ENCODE data around the gene CDC14B.

CDC14B gene

GRCh38 chr9:96574931-96575351 lies 44.7 kb downstream of the CDC14B start:
- H3K79me2 ChIP-seq (ENCODE audit: low read length), result no peaks in the 10 kb centered on the region
- H3K4me1 ChIP-seq (ENCODE audit: low read length), result no peaks in the 10 kb centered on the region
- no peaks in the 10 kb centered on the region for H4K20me1 ChIP-seq (ENCODE audit: insufficient read depth, low read length)
- H3K4me2 ChIP-seq (ENCODE audit: low read depth, low read length), result no peak overlapping the region
- no peak overlapping the region for H3K4me3 ChIP-seq (ENCODE audit: low read length)
- no peaks in the 10 kb centered on the region for H3K9me2 ChIP-seq (replicated peaks; ENCODE audit: insufficient read depth, low read length)
- no peak overlapping the region for H2AFZ ChIP-seq (ENCODE audit: low read length)
- H3K27me3 ChIP-seq (replicated peaks; ENCODE audit: insufficient read depth, low read length), result no peaks in the 10 kb centered on the region
- H3F3A ChIP-seq (ENCODE audit: insufficient read depth, low read length), result no peaks in the 10 kb centered on the region
- no peaks in the 10 kb centered on the region for H3K9me3 ChIP-seq (replicated peaks; ENCODE audit: insufficient read depth, low read length)
- TF ChIP-seq EZH2phosphoT487 (IDR thresholded peaks at IDR 0.05; ENCODE audit: low read length), result no peak
- TF ChIP-seq CTCF (IDR thresholded peaks at IDR 0.05; ENCODE audit: low read length), result no peak
- no peak for TF ChIP-seq EZH2 (optimal IDR thresholded peaks at IDR 0.05; ENCODE audit: low read depth, low read length)
- H3K36me3 ChIP-seq (replicated peaks; ENCODE audit: insufficient read depth, low read length), result no peaks in the 10 kb centered on the region
- no peak overlapping the region for H3K27ac ChIP-seq (ENCODE audit: low read length)
- no peak for DNase-seq
- H3K9ac ChIP-seq (ENCODE audit: low read length), result no peak overlapping the region

- no peak overlapping the region for H3K4me3 ChIP-seq (ENCODE audit: low read length)
- H3K36me3 ChIP-seq (replicated peaks; ENCODE audit: insufficient read depth, low read length), result no peaks in the 10 kb centered on the region
- DNase-seq, result no peak
- H3K4me1 ChIP-seq (ENCODE audit: low read length), result no peaks in the 10 kb centered on the region
- H3K79me2 ChIP-seq (ENCODE audit: low read length), result no peaks in the 10 kb centered on the region
- no peak overlapping the region for H3K9ac ChIP-seq (ENCODE audit: low read length)
- no peaks in the 10 kb centered on the region for H3K9me2 ChIP-seq (replicated peaks; ENCODE audit: insufficient read depth, low read length)
- no peak for TF ChIP-seq EZH2phosphoT487 (IDR thresholded peaks at IDR 0.05; ENCODE audit: low read length)
- no peak for TF ChIP-seq CTCF (IDR thresholded peaks at IDR 0.05; ENCODE audit: low read length)
- no peak for TF ChIP-seq EZH2 (optimal IDR thresholded peaks at IDR 0.05; ENCODE audit: low read depth, low read length)
- no peaks in the 10 kb centered on the region for H3K27me3 ChIP-seq (replicated peaks; ENCODE audit: insufficient read depth, low read length)
- no peak overlapping the region for H2AFZ ChIP-seq (ENCODE audit: low read length)
- H3F3A ChIP-seq (ENCODE audit: insufficient read depth, low read length), result no peaks in the 10 kb centered on the region
- H3K9me3 ChIP-seq (replicated peaks; ENCODE audit: insufficient read depth, low read length), result no peaks in the 10 kb centered on the region
- H3K4me2 ChIP-seq (ENCODE audit: low read depth, low read length), result no peak overlapping the region
- H3K27ac ChIP-seq (ENCODE audit: low read length), result no peak overlapping the region
- H4K20me1 ChIP-seq (ENCODE audit: insufficient read depth, low read length), result no peaks in the 10 kb centered on the region
These were observed 45.2 kb downstream of the CDC14B start for GRCh38 chr9:96574455-96574854.

GRCh38 chr9:96567203-96567700 lies 52.4 kb downstream of the CDC14B start:
- peaks cover 11% of the 10 kb centered on the region; the same call in 1 of the 2 replicates for H3F3A ChIP-seq (ENCODE audit: insufficient read depth, low read length)
- peak overlapping the region; percentile 98 for H3K4me2 ChIP-seq (ENCODE audit: low read depth, low read length)
- no peaks in the 10 kb centered on the region for H3K79me2 ChIP-seq (ENCODE audit: low read length)
- peak overlapping the region; percentile 100 for H2AFZ ChIP-seq (ENCODE audit: low read length)
- no peaks in the 10 kb centered on the region for H3K36me3 ChIP-seq (replicated peaks; ENCODE audit: insufficient read depth, low read length)
- H3K9me3 ChIP-seq (replicated peaks; ENCODE audit: insufficient read depth, low read length), result no peaks in the 10 kb centered on the region
- no peaks in the 10 kb centered on the region for H4K20me1 ChIP-seq (ENCODE audit: insufficient read depth, low read length)
- no peak for TF ChIP-seq EZH2phosphoT487 (IDR thresholded peaks at IDR 0.05; ENCODE audit: low read length)
- H3K9ac ChIP-seq (ENCODE audit: low read length), result peak overlapping the region; percentile 80
- H3K27me3 ChIP-seq (replicated peaks; ENCODE audit: insufficient read depth, low read length), result no peaks in the 10 kb centered on the region
- 0 out of 2 replicates have a peak, but pooled peaks cover 6% of the 10 kb centered on the region for H3K4me1 ChIP-seq (ENCODE audit: low read length)
- DNase-seq, result no peak
- H3K27ac ChIP-seq (ENCODE audit: low read length), result no peak overlapping the region
- H3K4me3 ChIP-seq (ENCODE audit: low read length), result peak overlapping the region; percentile 92
- no peaks in the 10 kb centered on the region for H3K9me2 ChIP-seq (replicated peaks; ENCODE audit: insufficient read depth, low read length)

GRCh38 chr9:96566498-96567202 lies 53.0 kb downstream of the CDC14B start:
- H2AFZ ChIP-seq (ENCODE audit: low read length), result peak overlapping the region; percentile 100
- no peaks in the 10 kb centered on the region for H4K20me1 ChIP-seq (ENCODE audit: insufficient read depth, low read length)
- H3K9ac ChIP-seq (ENCODE audit: low read length), result peak overlapping the region; percentile 80
- H3K79me2 ChIP-seq (ENCODE audit: low read length), result no peaks in the 10 kb centered on the region
- no peak overlapping the region for H3K27ac ChIP-seq (ENCODE audit: low read length)
- H3K4me1 ChIP-seq (ENCODE audit: low read length), result 0 out of 2 replicates have a peak, but pooled peaks cover 6% of the 10 kb centered on the region
- peak; percentile 72 for DNase-seq
- H3K9me2 ChIP-seq (replicated peaks; ENCODE audit: insufficient read depth, low read length), result no peaks in the 10 kb centered on the region
- H3K36me3 ChIP-seq (replicated peaks; ENCODE audit: insufficient read depth, low read length), result no peaks in the 10 kb centered on the region
- no peaks in the 10 kb centered on the region for H3K27me3 ChIP-seq (replicated peaks; ENCODE audit: insufficient read depth, low read length)
- peak overlapping the region; percentile 98 for H3K4me2 ChIP-seq (ENCODE audit: low read depth, low read length)
- TF ChIP-seq EZH2phosphoT487 (IDR thresholded peaks at IDR 0.05; ENCODE audit: low read length) (no peak), CTCF (IDR thresholded peaks at IDR 0.05; ENCODE audit: low read length) (peak; percentile 66), EZH2 (optimal IDR thresholded peaks at IDR 0.05; ENCODE audit: low read depth, low read length) (no peak)
- H3F3A ChIP-seq (ENCODE audit: insufficient read depth, low read length), result peaks cover 11% of the 10 kb centered on the region; the same call in 1 of the 2 replicates
- H3K4me3 ChIP-seq (ENCODE audit: low read length), result peak overlapping the region; percentile 92
- H3K9me3 ChIP-seq (replicated peaks; ENCODE audit: insufficient read depth, low read length), result no peaks in the 10 kb centered on the region

All from MM.1S (cell line).